ENCODE data around the gene TSPAN15. TPM values are rescaled to one million over a fixed set of nuclear protein-coding genes. Genes with fewer than 3 reads are reported as not detected.
A peak's percentile ranks its signal among the peaks of the same experiment; 100 is the strongest.

The TSPAN15 gene
- total RNA-seq, 2 donors from 2014 or later = 4.7 to 9.9 TPM

- ATAC-seq (ENCODE audit: insufficient number of reproducible peaks, low FRiP score, low read depth) = no peak
- Histone ChIP-seq H3K9me3 (no peaks in the 10 kb centered on the region), H3K4me3 (no peak overlapping the region), H3K36me3 (no peaks in the 10 kb centered on the region), H3K4me1 (ENCODE audit: control insufficient read depth in 1 of 2, low read depth in 2 of 2) (no peaks in the 10 kb centered on the region), H3K27me3 (replicated peaks; ENCODE audit: insufficient read depth) (no peaks in the 10 kb centered on the region), H3K27ac (no peak overlapping the region)
- no peak for TF ChIP-seq CTCF (IDR thresholded peaks at IDR 0.05)
- DNase-seq (ENCODE audit: low spot score) = no peak
Measured at GRCh38 chr10:69513617-69514016, 62.4 kb downstream of the TSPAN15 start.

- Histone ChIP-seq H3K9me3 (no peaks in the 10 kb centered on the region), H3K36me3 (no peaks in the 10 kb centered on the region), H3K27ac (no peak overlapping the region), H3K27me3 (replicated peaks; ENCODE audit: insufficient read depth) (no peaks in the 10 kb centered on the region), H3K4me3 (no peak overlapping the region), H3K4me1 (ENCODE audit: control insufficient read depth in 1 of 2, low read depth in 2 of 2) (no peaks in the 10 kb centered on the region)
- TF ChIP-seq CTCF (IDR thresholded peaks at IDR 0.05) = peak; percentile 73
- ATAC-seq (ENCODE audit: insufficient number of reproducible peaks, low FRiP score, low read depth) (peak; percentile 50), DNase-seq (ENCODE audit: low spot score) (no peak)
Measured at GRCh38 chr10:69515699-69516259, 64.5 kb downstream of the TSPAN15 start.

- no peak for TF ChIP-seq CTCF (IDR thresholded peaks at IDR 0.05)
- no peak for DNase-seq (ENCODE audit: low spot score)
- Histone ChIP-seq H3K4me3 (no peak overlapping the region), H3K4me1 (ENCODE audit: control insufficient read depth in 1 of 2, low read depth in 2 of 2) (no peaks in the 10 kb centered on the region), H3K36me3 (no peaks in the 10 kb centered on the region), H3K9me3 (no peaks in the 10 kb centered on the region), H3K27me3 (replicated peaks; ENCODE audit: insufficient read depth) (no peaks in the 10 kb centered on the region), H3K27ac (no peak overlapping the region)
- no peak for ATAC-seq (ENCODE audit: insufficient number of reproducible peaks, low FRiP score, low read depth)
Measured at GRCh38 chr10:69516316-69516715, 65.1 kb downstream of the TSPAN15 start.

- Histone ChIP-seq H3K9me3 (no peaks in the 10 kb centered on the region), H3K4me1 (ENCODE audit: control insufficient read depth in 1 of 2, low read depth in 2 of 2) (no peaks in the 10 kb centered on the region), H3K36me3 (no peaks in the 10 kb centered on the region), H3K27ac (no peak overlapping the region), H3K4me3 (no peak overlapping the region), H3K27me3 (replicated peaks; ENCODE audit: insufficient read depth) (no peaks in the 10 kb centered on the region)
- ATAC-seq (ENCODE audit: insufficient number of reproducible peaks, low FRiP score, low read depth) (no peak), DNase-seq (ENCODE audit: low spot score) (no peak)
- no peak for TF ChIP-seq CTCF (IDR thresholded peaks at IDR 0.05)
Measured at GRCh38 chr10:69516796-69517195, 65.5 kb downstream of the TSPAN15 start.

GRCh38 chr10:69517271-69517848 is 66.1 kb downstream of the TSPAN15 start:
- H3K36me3 ChIP-seq = no peaks in the 10 kb centered on the region
- TF ChIP-seq CTCF (IDR thresholded peaks at IDR 0.05) = no peak
- no peaks in the 10 kb centered on the region for H3K27me3 ChIP-seq (replicated peaks; ENCODE audit: insufficient read depth)
- no peaks in the 10 kb centered on the region for H3K4me1 ChIP-seq (ENCODE audit: control insufficient read depth in 1 of 2, low read depth in 2 of 2)
- DNase-seq (ENCODE audit: low spot score) (no peak), ATAC-seq (ENCODE audit: insufficient number of reproducible peaks, low FRiP score, low read depth) (no peak)
- no peak overlapping the region for H3K4me3 ChIP-seq
- no peaks in the 10 kb centered on the region for H3K9me3 ChIP-seq
- no peak overlapping the region for H3K27ac ChIP-seq
